Measurements from ENCODE around the gene CCDC192.
A peak's percentile ranks its signal among the peaks of the same experiment; 100 is the strongest.
"Not testable (repeated sequence)": the region's sequence is repeated elsewhere in the genome, so short reads cannot be mapped to it uniquely, and the experiment has no call there.

The CCDC192 gene

DNA sequence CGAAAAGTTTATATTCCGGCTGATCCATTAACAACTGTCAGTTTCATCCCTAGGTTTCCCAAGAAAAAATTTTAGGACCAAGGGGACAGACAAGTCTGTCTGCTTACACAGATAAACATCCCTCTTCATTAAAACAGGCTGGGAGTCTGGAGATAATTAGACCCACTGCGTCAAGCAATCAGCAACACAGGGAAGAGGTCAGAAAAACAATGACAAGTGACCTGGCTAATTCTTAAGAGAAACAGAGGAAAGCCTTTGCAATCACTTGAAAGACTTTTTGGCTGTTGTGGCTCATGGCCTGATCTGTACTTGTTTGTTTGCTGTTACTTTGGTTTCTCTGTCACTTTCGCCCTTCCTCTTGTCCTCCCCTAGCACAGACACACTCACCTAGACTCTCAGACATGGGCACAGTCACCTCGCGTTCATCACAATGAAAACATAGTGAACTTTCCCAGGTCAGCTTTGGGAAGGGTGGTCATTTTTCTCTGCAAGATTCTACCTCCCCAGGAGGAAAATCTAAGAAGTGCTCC, 2.9 kb upstream of the CCDC192 start:
- DNase-seq, result no peak

- no peak for DNase-seq
Observed at GRCh38 chr5:127702434-127702833, 757 bp upstream of the CCDC192 start.

DNA sequence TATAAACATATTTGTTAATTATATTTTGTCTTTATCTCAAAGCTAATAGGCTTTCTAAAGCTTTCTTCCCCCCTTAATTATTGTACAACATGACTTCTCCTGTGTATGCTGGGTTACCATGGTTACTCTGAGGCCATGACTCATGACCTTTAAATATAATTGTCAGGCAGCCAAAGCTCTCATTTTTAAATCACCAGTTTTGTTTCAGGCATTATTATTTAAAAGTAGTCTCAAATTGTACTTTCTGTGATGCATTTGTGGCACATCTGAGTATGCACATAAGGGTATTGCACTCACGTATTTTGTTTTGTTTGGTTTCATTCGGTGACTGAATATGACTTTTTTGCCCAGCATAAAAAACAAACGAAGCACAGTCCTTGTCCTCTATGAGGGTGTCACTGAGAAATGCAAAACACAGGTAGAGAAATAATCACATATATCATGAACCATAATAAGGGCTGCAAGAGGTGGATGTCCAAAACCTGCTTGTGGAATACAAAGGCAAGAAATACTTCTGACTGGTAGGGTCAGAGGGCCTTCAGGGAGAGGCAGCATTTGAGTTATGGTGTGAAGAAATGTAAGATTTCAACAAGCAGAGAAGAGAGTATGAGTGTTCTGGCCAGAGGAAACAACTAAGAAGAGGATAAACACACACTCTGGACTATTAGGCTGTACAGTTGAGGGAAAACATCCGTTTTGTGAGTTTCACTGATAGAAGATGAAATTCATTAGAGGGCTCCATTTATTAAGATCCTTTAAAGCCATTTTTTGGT, 2.1 kb downstream of the CCDC192 start:
- no peak for DNase-seq

GRCh38 chr5:127706691-127707090, 3.5 kb downstream of the CCDC192 start:
- DNase-seq, result no peak

- DNase-seq, result no peak
Observed at GRCh38 chr5:127707209-127707608, 4.0 kb downstream of the CCDC192 start.

- DNase-seq, result not testable (repeated sequence)
Observed at GRCh38 chr5:127713083-127713482, 9.9 kb downstream of the CCDC192 start.

- no peak for DNase-seq
Observed at GRCh38 chr5:127718181-127718580, 15.0 kb downstream of the CCDC192 start.

GRCh38 chr5:127723571-127723970, 20.4 kb downstream of the CCDC192 start:
- no peak for DNase-seq

DNA sequence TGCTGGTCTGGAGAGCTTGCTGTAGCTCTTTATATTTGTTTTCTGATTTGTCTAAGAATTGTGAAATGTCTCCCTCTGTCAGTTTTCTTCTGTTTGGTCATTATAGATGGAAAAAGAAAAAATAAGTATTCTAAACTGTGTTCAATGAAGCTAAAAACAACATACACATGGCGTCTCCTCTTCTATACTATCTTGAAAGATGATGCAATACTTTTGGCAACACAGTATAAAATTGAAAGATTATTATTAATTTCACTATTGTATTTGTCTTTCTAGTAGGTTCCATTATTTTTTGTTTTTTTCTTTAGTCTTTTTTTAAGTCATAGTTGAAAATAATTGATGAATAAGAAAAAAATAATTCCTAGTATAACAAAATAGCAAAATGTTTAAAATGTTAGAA, 22.5 kb downstream of the CCDC192 start:
- no peak for DNase-seq

DNA sequence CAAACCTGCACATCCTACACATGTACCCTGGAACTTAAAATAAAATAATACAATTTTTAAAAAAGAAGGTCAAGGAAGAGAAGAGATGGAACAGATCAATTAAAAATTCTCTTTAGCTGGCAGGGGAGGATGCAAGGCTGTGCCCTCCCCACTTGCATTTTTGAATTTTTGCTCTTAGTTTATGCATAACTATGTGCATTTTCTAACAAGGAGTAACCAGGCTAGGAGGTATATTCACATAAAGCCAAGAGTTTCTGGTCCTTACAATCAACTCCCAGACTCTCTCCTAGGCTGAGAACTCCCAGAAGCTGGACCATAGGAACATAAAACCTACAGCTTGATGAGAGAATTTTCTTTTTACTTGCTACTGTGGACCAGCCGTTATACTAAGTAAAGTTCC, 29.8 kb downstream of the CCDC192 start:
- DNase-seq, result no peak

- not testable (repeated sequence) for DNase-seq
Observed at GRCh38 chr5:127739348-127739747, 36.2 kb downstream of the CCDC192 start.

GRCh38 chr5:127739807-127740384, 36.7 kb downstream of the CCDC192 start:
- DNase-seq, result no peak

DNA sequence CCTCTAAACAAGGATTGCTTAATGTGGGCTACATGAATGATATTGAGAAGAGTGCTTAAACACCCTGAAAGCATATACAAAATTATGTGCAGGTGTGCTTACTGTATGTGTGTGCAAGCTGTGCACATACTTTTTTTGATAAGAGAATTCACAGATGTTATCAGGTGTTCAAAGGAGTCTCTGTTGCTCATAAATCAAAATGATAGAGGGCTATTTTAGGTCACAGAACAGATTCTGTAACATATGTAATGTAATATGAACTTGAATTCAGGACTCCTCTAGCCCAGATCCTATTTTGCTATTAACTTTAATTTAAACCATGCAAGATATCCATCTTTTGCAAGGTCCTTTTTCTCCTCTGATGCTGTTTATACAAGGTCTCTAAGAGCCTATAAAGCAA, 38.2 kb downstream of the CCDC192 start:
- DNase-seq, result no peak

DNA sequence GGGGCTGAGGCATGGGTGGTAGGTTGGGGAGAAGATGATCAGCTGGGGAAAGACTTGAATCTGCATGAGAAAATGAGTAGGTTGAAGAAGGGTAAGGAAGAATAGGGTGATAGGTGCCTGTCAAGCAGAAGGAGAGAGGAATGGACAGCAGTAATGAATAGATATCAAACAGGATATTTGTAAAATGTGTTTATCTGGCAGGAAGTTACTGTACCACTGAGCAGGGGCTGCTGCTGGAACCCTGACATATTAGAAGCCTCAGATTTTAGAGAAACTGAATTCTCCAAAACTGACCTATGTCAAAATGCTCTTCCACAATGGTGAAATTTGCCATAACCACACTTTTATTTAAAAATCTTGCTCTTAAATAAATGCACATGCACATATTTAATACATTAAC, 41.0 kb downstream of the CCDC192 start:
- no peak for DNase-seq

DNA sequence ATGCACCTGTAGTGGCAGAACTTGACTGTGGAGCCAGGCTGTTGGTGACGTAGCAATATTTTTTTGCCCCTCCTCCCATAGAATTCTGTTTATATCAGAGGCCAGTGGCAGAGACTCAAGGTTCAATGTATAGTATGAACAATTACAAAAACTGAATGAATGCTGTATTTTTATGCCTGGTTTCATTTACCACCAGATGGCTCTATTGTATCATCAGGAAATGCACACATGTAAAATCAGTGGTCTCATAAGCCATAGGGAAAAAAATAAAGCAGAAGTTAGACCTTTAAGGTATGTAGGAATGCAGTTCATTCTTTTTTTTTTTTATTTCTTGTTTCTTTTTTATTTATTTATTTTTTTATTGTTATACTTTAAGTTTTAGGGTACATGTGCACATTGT, 43.6 kb downstream of the CCDC192 start:
- peak; percentile 22 for DNase-seq

GRCh38 chr5:127752503-127753265, 49.5 kb downstream of the CCDC192 start:
- DNase-seq, result not testable (repeated sequence)

DNA sequence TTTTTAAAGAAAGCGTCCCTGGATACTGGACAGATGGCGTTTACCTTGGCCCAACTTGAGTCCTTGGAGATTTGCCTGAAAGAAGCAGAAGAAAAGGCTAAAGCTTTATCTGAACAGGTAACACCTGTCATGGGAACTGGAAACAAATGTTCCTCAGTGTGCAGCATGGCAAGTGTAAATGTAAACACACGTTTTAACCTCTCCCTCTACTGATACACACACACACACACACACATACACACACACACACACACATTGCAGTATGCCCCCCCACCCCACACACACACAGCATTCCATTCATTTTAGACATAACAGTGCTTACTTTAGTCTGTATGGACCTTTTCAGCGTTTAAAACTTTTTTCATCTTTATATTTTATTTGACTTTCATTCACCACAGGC, 51.1 kb downstream of the CCDC192 start:
- DNase-seq, result no peak

- DNase-seq, result no peak
Observed at GRCh38 chr5:127754706-127755105, 51.5 kb downstream of the CCDC192 start.

- peak; percentile 29 for DNase-seq
Observed at GRCh38 chr5:127757576-127757975, 54.4 kb downstream of the CCDC192 start.

- no peak for DNase-seq
Observed at GRCh38 chr5:127758766-127759283, 55.6 kb downstream of the CCDC192 start.

- no peak for DNase-seq
Observed at GRCh38 chr5:127761869-127762268, 58.7 kb downstream of the CCDC192 start.

DNA sequence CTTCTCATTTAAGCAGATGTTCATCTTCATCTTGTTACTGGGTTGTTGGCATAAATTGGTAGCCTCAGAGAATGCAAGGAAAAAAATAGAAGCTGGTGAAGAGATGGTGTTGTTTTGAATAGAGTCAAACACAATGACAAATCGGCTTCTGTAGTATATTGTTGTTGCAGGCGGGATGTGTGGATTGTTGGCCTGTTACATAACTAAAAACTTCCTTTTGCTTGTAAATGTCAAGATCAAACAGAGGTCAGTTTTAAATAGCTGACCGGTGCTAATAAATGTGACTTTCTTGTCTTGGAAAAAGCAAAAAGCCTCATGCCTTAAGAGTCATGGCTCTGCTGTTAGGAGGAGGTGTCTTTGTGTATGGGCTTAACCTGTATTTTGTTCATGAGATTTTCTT, 59.2 kb downstream of the CCDC192 start:
- no peak for DNase-seq

DNA sequence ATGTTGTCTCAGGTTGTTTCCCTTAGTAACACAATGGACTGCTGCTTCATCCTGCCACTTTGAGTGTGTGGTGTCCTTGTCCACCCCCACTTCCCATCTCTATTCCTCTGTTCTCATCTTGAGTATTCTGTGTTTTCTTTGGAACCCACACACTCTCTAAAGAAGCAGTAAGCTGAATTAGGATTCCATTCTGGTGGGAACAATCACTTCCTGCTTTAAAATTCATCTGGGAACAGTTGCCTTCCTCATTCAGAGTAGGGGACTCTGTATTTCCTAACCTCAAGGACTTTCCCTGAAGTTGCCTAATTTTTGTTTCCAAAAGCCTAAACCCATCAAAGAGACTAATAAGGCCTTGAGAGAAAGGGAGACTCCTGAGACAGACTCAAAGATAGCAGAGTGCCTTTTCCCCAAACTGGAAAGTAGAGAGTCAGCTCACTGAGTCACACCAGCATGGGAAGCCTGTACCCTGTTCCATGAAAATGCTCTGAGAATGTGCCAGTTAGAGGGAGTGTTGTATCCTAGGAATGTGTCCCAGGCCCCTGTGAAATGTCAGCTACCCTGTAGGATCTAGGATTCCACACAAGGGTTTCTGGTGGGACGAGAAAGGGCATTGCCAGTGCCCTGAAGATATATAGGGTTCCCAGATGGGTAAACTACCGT, 63.6 kb downstream of the CCDC192 start:
- DNase-seq, result no peak

All from NCI-H1694 treated with DMSO at 0.1 percent for 48 hours (cell line).